ENCODE results near the gene USPL1.

The USPL1 gene

GRCh38 chr13:30697996-30698401, 80.3 kb downstream of the USPL1 start:
- DNase-seq (ENCODE audit: low read depth): no peak

- no peak for DNase-seq (ENCODE audit: low read depth)
Observed at GRCh38 chr13:30698488-30699005, 80.8 kb downstream of the USPL1 start.

- no peak for DNase-seq (ENCODE audit: low read depth)
Observed at GRCh38 chr13:30700364-30700763, 82.6 kb downstream of the USPL1 start.

DNA sequence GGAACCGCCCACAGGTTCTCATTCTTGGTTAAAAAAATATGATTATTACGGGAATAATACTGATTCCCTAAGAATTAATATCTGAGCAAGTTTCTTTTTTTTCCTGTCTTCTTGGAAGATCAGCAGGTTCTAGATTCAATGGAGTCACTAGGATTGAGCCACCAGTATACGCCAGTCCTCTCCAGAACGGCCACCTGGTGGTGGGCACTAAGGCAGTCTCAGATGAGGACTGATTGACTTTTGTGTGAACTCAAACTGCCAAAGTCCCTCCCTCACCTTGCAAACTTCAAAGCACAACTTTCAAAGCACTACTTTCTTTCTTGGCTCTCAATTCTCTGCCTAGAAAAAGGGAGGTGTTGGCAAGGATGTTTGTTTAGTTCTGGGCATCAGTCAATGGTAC, 84.3 kb downstream of the USPL1 start:
- DNase-seq (ENCODE audit: low read depth): no peak

GRCh38 chr13:30704596-30704995, 86.9 kb downstream of the USPL1 start:
- DNase-seq (ENCODE audit: low read depth): no peak

DNA sequence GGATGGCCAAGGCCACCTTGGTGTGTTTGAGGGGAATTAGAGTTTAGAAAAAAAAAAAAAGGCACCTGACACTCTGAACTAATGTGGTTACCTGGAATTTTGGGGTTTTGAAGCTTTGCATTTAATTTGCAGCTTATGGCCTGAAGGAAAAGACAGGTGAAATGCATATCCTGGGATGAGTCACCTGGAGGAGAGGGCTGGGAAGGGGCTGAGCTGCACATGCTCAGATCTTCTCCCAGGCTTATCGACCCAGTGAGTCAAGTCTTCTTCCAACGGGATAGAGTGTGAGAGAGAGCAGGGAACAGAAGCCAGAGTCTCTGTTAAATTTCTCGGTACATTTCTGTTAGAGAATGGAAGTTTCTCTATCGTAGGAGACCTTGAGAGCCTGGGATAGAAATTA, 88.0 kb downstream of the USPL1 start:
- no peak for DNase-seq (ENCODE audit: low read depth)

DNA sequence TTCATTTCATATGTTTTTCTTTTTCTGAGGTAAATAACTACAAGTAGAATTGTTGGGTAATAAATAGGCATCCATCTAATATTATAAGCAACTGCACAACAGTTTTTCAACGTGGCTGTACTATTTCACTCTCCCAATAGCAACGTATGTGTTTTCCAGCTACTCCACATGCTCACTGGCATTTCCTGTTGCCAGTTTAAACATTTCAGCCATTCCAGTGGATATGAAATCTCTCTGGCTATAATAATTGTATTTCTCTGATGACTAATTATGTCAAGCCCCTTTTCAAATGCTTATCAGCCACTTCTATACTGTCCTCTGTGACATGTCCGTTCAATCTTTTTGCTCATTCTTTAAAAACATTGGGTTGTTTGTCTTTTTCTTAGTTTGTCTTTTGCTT, 90.8 kb downstream of the USPL1 start:
- peak; percentile 44 for DNase-seq (ENCODE audit: low read depth)

Data from ELR (cell line).